K562 (cell line): Measurements from ENCODE around the gene UCP3. TPM values are rescaled to one million over a fixed set of nuclear protein-coding genes. Genes with fewer than 3 reads are reported as not detected.

Experiments used
- ARNT ChIP-seq, 2 experiments: fragments of 450-650 bp; IDR thresholded peaks; 2 replicates each; pipeline ENCODE4 v1.6.1; 2016; ENCODE audit warnings: mild to moderate bottlenecking in 1 of 2
- ATF1 ChIP-seq, 2 experiments: fragments of 450-650 bp in 1 of 2; IDR thresholded peaks; 2 replicates each; pipeline ENCODE4 v1.6.1; 2016; ENCODE audit warnings: missing compliant biosample characterization in 1 of 2, missing genetic modification characterization in 1 of 2
- ATF7 ChIP-seq: fragments of 450-650 bp; IDR thresholded peaks from 2 replicates; pipeline ENCODE4 v1.7.1; 2014; ENCODE audit warnings: mild to moderate bottlenecking, moderate library complexity
- BMI1 ChIP-seq: fragments of 150-350 bp; IDR thresholded peaks from 2 replicates; pipeline ENCODE4 v1.6.1; 2014; ENCODE audit warnings: low read length
- DMBX1 ChIP-seq: fragments of 250-450 bp; sonication (Bioruptor Pico); IDR thresholded peaks from 2 replicates; pipeline ENCODE4 v1.8.0; 2022; ENCODE audit warnings: inconsistent platforms, mild to moderate bottlenecking, moderate library complexity, borderline replicate concordance
- HNRNPH1 ChIP-seq: fragments of 200-400 bp; formaldehyde crosslinking; optimal IDR thresholded peaks from 2 replicates; pipeline ENCODE3; 2017; ENCODE audit warnings: low read depth, mild to moderate bottlenecking, low read length, moderate library complexity
- NFIC ChIP-seq: fragments of 450-650 bp; IDR thresholded peaks from 2 replicates; pipeline ENCODE4 v1.6.1; 2017; ENCODE audit warnings: mild to moderate bottlenecking, inconsistent platforms
- NR4A1 ChIP-seq, 2 experiments: fragments of 250-450 bp in 1 of 2; fragments of 450-650 bp in 1 of 2; sonication (Bioruptor Pico) in 1 of 2; IDR thresholded peaks; 2 replicates each; pipeline versions ENCODE4 v1.4.0 to v1.6.1; 2016 to 2020; ENCODE audit warnings: mild to moderate bottlenecking in 2 of 2, missing compliant biosample characterization in 1 of 2, missing genetic modification characterization in 1 of 2, moderate library complexity in 1 of 2
- OTX1 ChIP-seq: fragments of 450-650 bp; formaldehyde crosslinking; IDR thresholded peaks from 2 replicates; pipeline ENCODE4 v1.4.0; 2022; ENCODE audit warnings: mild to moderate bottlenecking
- SUPT5H ChIP-seq: fragments of 450-650 bp; IDR thresholded peaks from 2 replicates; pipeline ENCODE4 v1.6.1; 2016
- U2AF1 ChIP-seq: fragments of 200-400 bp; formaldehyde crosslinking; optimal IDR thresholded peaks from 2 replicates; pipeline ENCODE3; 2017; ENCODE audit warnings: mild to moderate bottlenecking, low read depth, low read length, moderate library complexity
- ZFP1 ChIP-seq: fragments of 450-650 bp; formaldehyde crosslinking; IDR thresholded peaks from 2 replicates; pipeline ENCODE4 v1.4.0; 2020; ENCODE audit warnings: mild to moderate bottlenecking, mixed read lengths
- ZFX ChIP-seq: sonication (generic); formaldehyde crosslinking; IDR thresholded peaks from 2 replicates; pipeline ENCODE4 v1.8.0; 2022; ENCODE audit warnings: mild to moderate bottlenecking, missing genetic modification reagents, moderate library complexity
- ZNF586 ChIP-seq: fragments of 450-650 bp; formaldehyde crosslinking; conservative IDR thresholded peaks from 2 replicates; pipeline ENCODE4 v1.4.0; 2020; ENCODE audit warnings: mild to moderate bottlenecking, moderate library complexity
- ZNF778 ChIP-seq: fragments of 450-650 bp; formaldehyde crosslinking; IDR thresholded peaks from 2 replicates; pipeline ENCODE4 v1.4.0; 2020; ENCODE audit warnings: mild to moderate bottlenecking, moderate library complexity
- polyA plus RNA-seq, 8 experiments: library from polyadenylated mRNA; depleted of rRNA in 4 of 8; stranded (reverse) in 5 of 8; unstranded in 3 of 8; fragments of >200 nt; fragmentation: Nextera tagmentation in 2 of 8; fragmentation: Illumina TruSeq in 1 of 8; extraction: Ambion mirVana in 2 of 8; extraction: Trizol in 1 of 8; gene quantifications; 2 replicates each; pipeline versions ENCODE4 v1.2.1 to v1.2.3, GENCODE V29; 2011 to 2014; ENCODE audit warnings: inconsistent platforms in 1 of 8, missing spikeins in 1 of 8
- total RNA-seq, 7 experiments: library from RNA; depleted of rRNA in 6 of 7; stranded (reverse); fragments of >200 nt in 6 of 7; fragmentation: Illumina TruSeq in 2 of 7; extraction: Trizol in 2 of 7; gene quantifications; 2 replicates each; pipeline versions ENCODE4 v1.2.1 to v1.2.3, GENCODE V29; 2011 to 2021; ENCODE audit warnings: low replicate concordance in 1 of 7
- TF ChIP-seq, protein P1 (sequence below): fragments of 250-450 bp; sonication (Bioruptor Pico); IDR thresholded peaks from 2 replicates; pipeline ENCODE4 v1.8.0; 2022; ENCODE audit warnings: moderate library complexity, mild to moderate bottlenecking, inconsistent platforms
- TF ChIP-seq, protein P2 (sequence below): sonication (generic); formaldehyde crosslinking; IDR thresholded peaks from 2 replicates; pipeline ENCODE4 v1.8.1; 2023; ENCODE audit warnings: mild to moderate bottlenecking, missing genetic modification reagents
- TF ChIP-seq, protein P3 (sequence below), 2 experiments: fragments of 250-450 bp in 1 of 2; fragments of 450-650 bp in 1 of 2; sonication (Bioruptor Pico) in 1 of 2; IDR thresholded peaks; 2 replicates each; pipeline versions ENCODE4 v1.6.1 to v1.8.0; 2016 to 2021; ENCODE audit warnings: mild to moderate bottlenecking in 2 of 2, moderate library complexity in 2 of 2, missing compliant biosample characterization in 1 of 2, missing genetic modification characterization in 1 of 2
- TF ChIP-seq, protein P4 (sequence below): sonication (generic); formaldehyde crosslinking; IDR thresholded peaks from 2 replicates; pipeline ENCODE4 v1.9.0; 2022; ENCODE audit warnings: mild to moderate bottlenecking, missing genetic modification reagents

Gene UCP3
- total and polyA plus RNA-seq, 9 of the 15 experiments (the other 6 are each of a cell fraction or from before 2014, with no cell fraction given) = 0.05 to 0.65 (median 0.25) TPM; not detected in 2

GRCh38 chr11:73982990-73983740, 25.7 kb downstream of the UCP3 start (continued):
- TF ChIP-seq NFIC (peak; percentile 43), SUPT5H (peak; percentile 95), ZFP1 (0 out of 2 replicates have a peak, but pooled peaks have one; percentile 19), ARNT (IDR thresholded peaks at IDR 0.05) (peak in 1 of 2 experiments; percentile 67; a peak in 1 of 4 replicates), DMBX1 (CRISPR knock-in tag) (no peak; the same call in none of the 2 replicates), HNRNPH1 (no peak), U2AF1 (no peak), NR4A1 (CRISPR knock-in tag; IDR thresholded peaks at IDR 0.05) (peak; percentile 88; the same call in 1 of the 2 replicates), NR4A1 (tag; IDR thresholded peaks at IDR 0.05) (peak; percentile 88), BMI1 (no peak), ATF7 (peak; percentile 93), ZNF586 (CRISPR knock-in tag) (0 out of 2 replicates have a peak, but pooled peaks have one; percentile 32), ATF1 (CRISPR knock-in tag; IDR thresholded peaks at IDR 0.05) (0 out of 2 replicates have a peak, but pooled peaks have one; percentile 5), ATF1 (tag; IDR thresholded peaks at IDR 0.05) (peak; percentile 95), OTX1 (CRISPR knock-in tag) (peak; percentile 95), ZNF778 (no peak), ZFX (peak; percentile 98)
- TF ChIP-seq, protein P1, sequence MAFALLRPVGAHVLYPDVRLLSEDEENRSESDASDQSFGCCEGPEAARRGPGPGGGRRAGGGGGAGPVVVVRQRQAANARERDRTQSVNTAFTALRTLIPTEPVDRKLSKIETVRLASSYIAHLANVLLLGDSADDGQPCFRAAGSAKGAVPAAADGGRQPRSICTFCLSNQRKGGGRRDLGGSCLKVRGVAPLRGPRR (CRISPR knock-in tag) = peak; percentile 89
- TF ChIP-seq, protein P2, sequence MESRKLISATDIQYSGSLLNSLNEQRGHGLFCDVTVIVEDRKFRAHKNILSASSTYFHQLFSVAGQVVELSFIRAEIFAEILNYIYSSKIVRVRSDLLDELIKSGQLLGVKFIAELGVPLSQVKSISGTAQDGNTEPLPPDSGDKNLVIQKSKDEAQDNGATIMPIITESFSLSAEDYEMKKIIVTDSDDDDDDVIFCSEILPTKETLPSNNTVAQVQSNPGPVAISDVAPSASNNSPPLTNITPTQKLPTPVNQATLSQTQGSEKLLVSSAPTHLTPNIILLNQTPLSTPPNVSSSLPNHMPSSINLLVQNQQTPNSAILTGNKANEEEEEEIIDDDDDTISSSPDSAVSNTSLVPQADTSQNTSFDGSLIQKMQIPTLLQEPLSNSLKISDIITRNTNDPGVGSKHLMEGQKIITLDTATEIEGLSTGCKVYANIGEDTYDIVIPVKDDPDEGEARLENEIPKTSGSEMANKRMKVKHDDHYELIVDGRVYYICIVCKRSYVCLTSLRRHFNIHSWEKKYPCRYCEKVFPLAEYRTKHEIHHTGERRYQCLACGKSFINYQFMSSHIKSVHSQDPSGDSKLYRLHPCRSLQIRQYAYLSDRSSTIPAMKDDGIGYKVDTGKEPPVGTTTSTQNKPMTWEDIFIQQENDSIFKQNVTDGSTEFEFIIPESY (CRISPR knock-in tag) = peak; percentile 61; the same call in 1 of the 2 replicates
- TF ChIP-seq, protein P3, sequence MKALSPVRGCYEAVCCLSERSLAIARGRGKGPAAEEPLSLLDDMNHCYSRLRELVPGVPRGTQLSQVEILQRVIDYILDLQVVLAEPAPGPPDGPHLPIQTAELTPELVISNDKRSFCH (CRISPR knock-in tag; IDR thresholded peaks at IDR 0.05) = no peak
- TF ChIP-seq, protein P3 (tag; IDR thresholded peaks at IDR 0.05) = peak; percentile 89
- TF ChIP-seq, protein P4, sequence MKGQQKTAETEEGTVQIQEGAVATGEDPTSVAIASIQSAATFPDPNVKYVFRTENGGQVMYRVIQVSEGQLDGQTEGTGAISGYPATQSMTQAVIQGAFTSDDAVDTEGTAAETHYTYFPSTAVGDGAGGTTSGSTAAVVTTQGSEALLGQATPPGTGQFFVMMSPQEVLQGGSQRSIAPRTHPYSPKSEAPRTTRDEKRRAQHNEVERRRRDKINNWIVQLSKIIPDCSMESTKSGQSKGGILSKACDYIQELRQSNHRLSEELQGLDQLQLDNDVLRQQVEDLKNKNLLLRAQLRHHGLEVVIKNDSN = peak; percentile 99
